HG02884 (cell line): ENCODE data around the gene PTPA.
"Not testable (repeated sequence)": the region's sequence is repeated elsewhere in the genome, so short reads cannot be mapped to it uniquely, and the experiment has no call there.

Experiments used
- ATAC-seq: cut with Tn5 transposase; IDR thresholded peaks from one replicate; pipeline ENCODE4 v1.9.1; 2021; ENCODE audit warnings: mild to moderate bottlenecking, moderate library complexity; ENCODE audit not compliant: unreplicated experiment

PTPA gene

GRCh38 chr9:129108805-129109536, 2.2 kb upstream of the PTPA start:
- no peak for ATAC-seq

- no peak for ATAC-seq
These were observed 1.7 kb upstream of the PTPA start for GRCh38 chr9:129109537-129109903.

DNA sequence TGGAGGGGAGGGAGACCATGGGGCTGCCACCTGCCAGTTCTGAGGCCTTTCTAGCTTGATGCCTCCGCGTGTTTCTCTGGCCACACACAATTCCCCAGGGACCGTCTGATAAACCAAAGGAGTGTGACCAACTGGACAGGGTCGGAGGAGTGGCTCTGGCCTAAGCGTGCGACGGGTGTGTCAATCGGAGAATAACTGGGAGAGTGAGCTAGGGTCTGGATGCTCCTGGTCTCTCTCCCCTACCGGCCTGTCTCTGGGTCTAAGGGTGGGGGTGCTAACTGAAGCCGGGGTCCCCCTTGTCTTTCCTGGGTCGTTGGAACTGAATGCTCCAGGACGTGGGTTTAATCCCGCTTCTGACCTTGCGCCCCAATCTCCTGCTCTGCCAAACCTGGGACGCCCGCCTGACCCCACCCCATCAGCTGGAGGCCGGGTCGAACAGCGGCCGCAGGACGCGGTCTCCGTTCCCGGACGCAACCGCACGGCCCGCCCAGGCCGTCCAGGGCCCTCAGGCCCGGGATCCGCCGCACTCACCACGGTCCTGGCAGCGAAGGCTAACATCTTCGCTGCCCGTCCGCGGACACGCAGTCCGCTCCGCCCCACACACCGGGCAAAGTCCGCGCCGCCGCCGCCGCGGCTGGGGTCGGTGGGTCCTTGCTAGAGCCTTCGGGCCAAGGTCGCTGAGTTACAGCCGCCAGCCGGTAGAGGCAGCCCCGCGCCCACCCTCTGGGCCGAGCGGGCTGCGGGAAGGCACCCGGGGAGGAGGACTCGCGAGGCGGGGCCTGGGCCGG, 1.1 kb upstream of the PTPA start:
- no peak for ATAC-seq

- ATAC-seq: no peak
These were observed 425 bp downstream of the PTPA start for GRCh38 chr9:129111528-129112151.

DNA sequence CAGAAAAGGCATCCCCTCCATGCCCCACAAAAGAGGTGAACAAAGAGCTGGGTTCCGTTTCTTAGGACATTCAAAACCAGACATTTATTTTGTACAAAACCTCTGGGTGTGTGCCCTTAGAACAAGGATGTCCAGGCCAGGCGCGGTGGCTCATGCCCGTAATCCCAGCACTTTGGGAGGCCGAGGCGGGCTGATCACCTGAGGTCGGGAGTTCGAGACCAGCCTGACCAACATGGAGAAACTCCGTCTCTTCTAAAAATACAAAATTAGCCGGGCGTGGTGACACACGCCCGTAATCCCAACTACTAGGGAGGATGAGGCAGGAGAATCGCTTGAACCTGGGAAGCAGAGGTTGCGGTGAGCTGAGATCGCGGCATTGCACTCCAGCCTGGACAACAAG, 1.3 kb downstream of the PTPA start:
- ATAC-seq: not testable (repeated sequence)

- no peak for ATAC-seq
These were observed 2.6 kb downstream of the PTPA start for GRCh38 chr9:129113645-129114304.

DNA sequence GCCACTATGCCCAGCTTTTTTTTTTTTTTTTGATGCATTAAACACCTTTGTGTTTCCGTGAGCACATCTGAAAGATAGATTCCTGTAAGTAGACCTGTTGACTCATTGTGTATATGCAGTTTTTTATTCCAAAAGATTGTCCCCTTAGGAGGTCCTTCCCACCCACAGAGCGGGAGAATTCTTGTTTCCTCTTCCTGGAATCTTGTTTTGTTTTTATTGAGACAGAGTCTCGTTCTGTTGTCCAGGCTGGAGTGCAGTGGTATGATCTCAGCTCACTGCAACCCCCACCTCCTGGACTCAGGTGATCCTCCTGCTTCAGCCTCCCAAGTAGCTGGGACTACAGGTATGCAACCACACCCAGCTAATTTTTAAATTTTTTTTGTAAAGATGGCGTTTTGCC, 7.6 kb downstream of the PTPA start:
- no peak for ATAC-seq

GRCh38 chr9:129121483-129121882, 10.3 kb downstream of the PTPA start:
- no peak for ATAC-seq

DNA sequence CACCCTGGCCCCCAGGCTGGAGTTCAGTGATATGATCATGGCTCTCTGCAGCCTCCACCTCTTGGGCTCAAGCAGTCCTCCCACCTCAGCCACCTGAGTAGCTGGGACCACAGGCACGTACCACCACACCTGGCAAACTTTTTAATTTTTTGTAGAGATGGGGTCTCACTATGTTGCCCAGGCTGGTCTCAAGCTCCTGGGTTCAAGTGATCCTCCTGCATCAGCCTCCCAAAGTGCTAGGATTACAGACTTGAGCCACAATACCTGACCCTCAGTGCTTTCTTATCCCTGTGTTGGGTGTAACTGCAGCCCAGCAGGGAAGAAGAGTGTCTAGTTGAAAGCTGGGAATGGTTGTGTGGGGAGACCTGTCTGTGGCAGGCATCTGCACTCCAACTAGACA, 10.9 kb downstream of the PTPA start:
- ATAC-seq: no peak

DNA sequence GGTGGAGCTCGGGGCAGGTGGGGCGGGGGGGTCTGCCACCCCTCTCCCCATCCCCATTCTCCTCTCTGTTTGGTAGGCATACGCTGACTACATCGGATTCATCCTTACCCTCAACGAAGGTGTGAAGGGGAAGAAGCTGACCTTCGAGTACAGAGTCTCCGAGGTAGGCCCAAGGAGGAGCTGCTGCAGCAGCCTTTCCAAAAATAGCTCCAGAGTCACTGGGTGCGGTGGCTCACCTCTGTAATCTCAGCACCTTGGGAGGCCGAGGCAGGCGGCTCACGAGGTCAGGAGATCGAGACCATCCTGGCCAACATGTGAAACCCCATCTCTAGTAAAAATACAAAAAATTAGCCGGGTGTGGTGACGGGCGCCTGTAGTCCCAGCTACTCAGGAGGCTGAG, 11.8 kb downstream of the PTPA start:
- ATAC-seq: not testable (repeated sequence)

DNA sequence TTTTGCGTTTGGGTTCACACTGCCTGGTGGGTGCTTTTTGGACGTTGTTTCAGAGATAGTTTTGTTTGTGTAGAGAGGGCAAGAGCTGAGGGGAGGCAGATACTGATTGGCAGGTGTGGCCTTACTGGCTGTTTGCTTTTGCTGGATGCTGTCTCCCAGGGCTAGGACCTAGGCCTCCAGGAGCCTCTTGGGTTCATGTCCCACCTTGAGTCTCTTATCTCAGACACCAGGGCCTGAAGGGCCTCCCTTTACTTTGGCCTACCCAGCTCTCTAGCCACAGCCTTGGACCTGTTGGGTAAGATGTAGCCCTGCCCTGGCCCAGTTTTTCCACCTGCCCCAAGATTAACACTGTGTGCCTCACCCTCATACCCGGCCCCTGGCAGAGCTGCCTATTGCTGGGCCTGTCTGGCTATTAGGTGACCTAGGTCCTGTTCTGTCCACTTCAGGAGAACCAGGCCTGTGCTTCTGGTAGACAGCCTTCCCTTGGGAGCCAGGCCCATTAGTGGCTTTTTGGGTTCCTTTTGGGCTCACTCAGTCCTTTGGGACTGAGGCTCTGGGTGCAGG, 13.4 kb downstream of the PTPA start:
- no peak for ATAC-seq

GRCh38 chr9:129125478-129125877, 14.3 kb downstream of the PTPA start:
- ATAC-seq: no peak

DNA sequence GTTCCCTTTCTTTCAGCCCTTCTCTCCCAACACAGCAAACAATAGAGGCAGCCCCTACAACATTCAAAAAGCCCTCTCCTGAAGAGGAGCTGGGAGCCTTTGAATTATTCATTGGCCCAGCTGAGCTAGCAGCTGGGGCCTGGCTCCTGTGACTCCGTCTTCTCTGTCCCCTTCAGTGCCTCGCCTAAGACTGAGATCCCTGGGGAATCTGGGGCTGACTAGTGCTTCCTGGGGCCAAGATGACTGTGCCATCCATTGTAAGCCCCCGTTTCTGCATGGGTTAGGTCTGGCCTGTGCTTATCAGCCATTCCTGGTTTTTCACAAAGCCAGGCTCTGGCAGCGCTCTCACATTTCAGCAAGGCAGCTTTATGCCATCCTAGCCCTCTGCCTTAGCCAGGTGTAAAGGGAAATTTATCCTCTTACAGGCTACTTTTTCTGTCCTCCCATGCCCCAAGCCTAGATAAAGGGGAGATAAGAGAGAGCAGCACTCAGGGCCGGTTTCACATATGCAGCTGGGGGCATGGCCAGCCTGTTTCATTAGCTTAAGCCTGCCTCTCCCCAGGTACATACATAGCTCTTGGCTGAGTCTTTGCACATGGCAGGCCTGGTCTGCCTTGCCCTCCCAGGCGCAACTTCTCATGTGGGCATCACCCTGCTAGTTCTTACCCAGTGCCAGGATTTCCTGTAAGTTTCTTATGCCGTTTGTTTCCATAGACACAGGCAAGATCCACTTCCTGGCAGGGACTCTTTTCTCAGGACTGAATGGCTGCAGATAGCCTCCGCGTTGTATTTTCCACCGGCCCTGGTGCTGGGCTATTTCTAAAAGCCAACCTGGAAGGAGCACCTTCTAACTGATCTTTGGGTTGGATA, 15.8 kb downstream of the PTPA start:
- no peak for ATAC-seq

DNA sequence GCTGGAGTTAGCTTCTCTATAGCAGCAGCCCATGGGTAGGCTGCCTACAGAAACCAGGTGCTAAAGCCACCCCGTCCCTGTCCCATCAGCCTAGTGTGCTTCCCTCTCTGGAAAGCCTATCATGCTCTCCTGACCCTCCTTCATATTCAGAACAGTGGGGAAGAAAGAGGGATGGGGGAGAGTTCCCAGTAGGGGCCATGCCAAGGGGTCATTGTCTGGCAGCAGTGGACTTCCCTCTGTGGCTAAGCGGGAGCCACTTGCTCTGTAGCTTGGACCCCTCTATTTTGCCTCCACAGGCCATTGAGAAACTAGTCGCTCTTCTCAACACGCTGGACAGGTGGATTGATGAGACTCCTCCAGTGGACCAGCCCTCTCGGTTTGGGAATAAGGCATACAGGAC, 17.5 kb downstream of the PTPA start:
- no peak for ATAC-seq

GRCh38 chr9:129130271-129130670, 19.1 kb downstream of the PTPA start:
- ATAC-seq: not testable (repeated sequence)

- ATAC-seq: no peak
These were observed 19.6 kb downstream of the PTPA start for GRCh38 chr9:129130791-129131190.

DNA sequence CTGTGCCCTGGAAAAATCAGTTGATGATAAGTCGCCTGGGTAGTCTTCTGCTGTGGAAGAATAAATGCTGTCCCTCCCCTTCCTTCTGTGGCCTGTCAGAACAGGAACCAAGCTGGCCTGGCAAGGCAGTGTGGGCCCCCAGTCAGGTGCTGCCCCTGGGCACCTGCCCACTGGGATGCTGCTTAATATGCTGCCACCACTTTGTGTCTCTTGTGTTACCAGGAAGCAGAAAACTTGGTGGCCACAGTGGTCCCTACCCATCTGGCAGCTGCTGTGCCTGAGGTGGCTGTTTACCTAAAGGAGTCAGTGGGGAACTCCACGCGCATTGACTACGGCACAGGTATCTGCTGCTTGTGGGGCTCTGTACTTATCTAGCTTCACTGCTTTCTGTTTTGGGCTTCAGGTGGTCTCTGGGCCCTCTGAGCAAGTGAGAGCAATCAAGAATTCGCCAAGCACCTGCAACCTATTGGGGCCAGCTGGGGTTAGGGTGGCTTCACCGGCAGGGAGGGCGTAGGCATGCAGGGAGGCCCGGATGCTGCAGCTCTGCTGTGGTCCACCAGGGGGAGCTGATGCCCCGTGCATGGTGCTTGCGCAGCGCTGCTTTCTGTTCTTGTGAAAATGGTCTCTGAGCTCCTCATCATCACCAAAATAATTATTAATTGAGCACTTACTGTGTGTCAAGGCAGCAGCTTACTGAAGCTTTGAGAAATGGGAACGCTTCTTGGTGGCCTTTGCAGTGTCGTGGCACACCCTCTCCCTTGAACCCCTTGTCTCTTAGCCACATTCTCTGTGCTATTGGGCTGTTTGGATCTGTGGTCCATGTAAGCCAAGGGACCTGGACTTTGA, 20.3 kb downstream of the PTPA start:
- ATAC-seq: no peak

- no peak for ATAC-seq
These were observed 21.9 kb downstream of the PTPA start for GRCh38 chr9:129133082-129133481.

GRCh38 chr9:129135476-129135875, 24.3 kb downstream of the PTPA start:
- ATAC-seq: no peak
